ENCODE results near the gene FGF22.

The FGF22 gene

GRCh38 chr19:657611-658010, 17.9 kb downstream of the FGF22 start:
- TF ChIP-seq CTCF (IDR thresholded peaks at IDR 0.05) = no peak
- Mint-ChIP-seq H3K36me3 (ENCODE audit: low read depth) (peaks cover 5% of the 10 kb centered on the region), H3K4me3 (no peak overlapping the region), H3K4me1 (peaks cover 41% of the 10 kb centered on the region), H3K27ac (peak overlapping the region; percentile 42), H3K27me3 (ENCODE audit: low read depth, poor library complexity) (no peaks in the 10 kb centered on the region), H3K9me3 (no peaks in the 10 kb centered on the region)
- no peak for DNase-seq

- Mint-ChIP-seq H3K27me3 (ENCODE audit: low read depth, poor library complexity) (no peaks in the 10 kb centered on the region), H3K27ac (no peak overlapping the region), H3K4me1 (peaks cover 41% of the 10 kb centered on the region), H3K9me3 (no peaks in the 10 kb centered on the region), H3K36me3 (ENCODE audit: low read depth) (peaks cover 5% of the 10 kb centered on the region), H3K4me3 (no peak overlapping the region)
- DNase-seq = no peak
- no peak for TF ChIP-seq CTCF (IDR thresholded peaks at IDR 0.05)
Observed at GRCh38 chr19:658059-658839, 18.6 kb downstream of the FGF22 start.

- no peak for DNase-seq
- no peak for TF ChIP-seq CTCF (IDR thresholded peaks at IDR 0.05)
- no peaks in the 10 kb centered on the region for H3K9me3 Mint-ChIP-seq
- H3K4me3 Mint-ChIP-seq = no peak overlapping the region
- peaks cover 41% of the 10 kb centered on the region for H3K4me1 Mint-ChIP-seq
- H3K27me3 Mint-ChIP-seq (ENCODE audit: low read depth, poor library complexity) = peaks cover under 1% of the 10 kb centered on the region
- peaks cover 5% of the 10 kb centered on the region for H3K36me3 Mint-ChIP-seq (ENCODE audit: low read depth)
- H3K27ac Mint-ChIP-seq = peak overlapping the region; percentile 54
Observed at GRCh38 chr19:658916-659839, 19.5 kb downstream of the FGF22 start.

- no peaks in the 10 kb centered on the region for H3K9me3 Mint-ChIP-seq
- H3K4me1 Mint-ChIP-seq = peaks cover 28% of the 10 kb centered on the region
- TF ChIP-seq CTCF (IDR thresholded peaks at IDR 0.05) = no peak
- no peak for DNase-seq
- peak overlapping the region; percentile 79 for H3K4me3 Mint-ChIP-seq
- H3K27ac Mint-ChIP-seq = peak overlapping the region; percentile 36
- peaks cover 3% of the 10 kb centered on the region for H3K36me3 Mint-ChIP-seq (ENCODE audit: low read depth)
- peaks cover 4% of the 10 kb centered on the region for H3K27me3 Mint-ChIP-seq (ENCODE audit: low read depth, poor library complexity)
Observed at GRCh38 chr19:660793-661426, 21.2 kb downstream of the FGF22 start.

- Mint-ChIP-seq H3K36me3 (ENCODE audit: low read depth) (no peaks in the 10 kb centered on the region), H3K4me3 (peak overlapping the region; percentile 79), H3K4me1 (peaks cover 24% of the 10 kb centered on the region), H3K27me3 (ENCODE audit: low read depth, poor library complexity) (peaks cover 4% of the 10 kb centered on the region), H3K27ac (no peak overlapping the region), H3K9me3 (peaks cover 3% of the 10 kb centered on the region)
- no peak for TF ChIP-seq CTCF (IDR thresholded peaks at IDR 0.05)
- no peak for DNase-seq
Observed at GRCh38 chr19:661427-662196, 21.9 kb downstream of the FGF22 start.

Data from nephron progenitor cell (in vitro differentiated cells).